HCT116 (cell line): ENCODE data around the gene MIB2.

Experiments
- EZH2 ChIP-seq: fragments of 200-600 bp; sonication (generic); IDR thresholded peaks from 2 replicates; pipeline ENCODE4 v1.6.1; 2017; ENCODE audit warnings: antibody characterized with exemption, mixed run types
- EZH2phosphoT487 ChIP-seq: fragments of 200-600 bp; IDR thresholded peaks from 2 replicates; pipeline ENCODE4 v1.6.1; 2018; ENCODE audit warnings: antibody characterized with exemption, borderline replicate concordance
- POLR2A ChIP-seq: IDR thresholded peaks from 2 replicates; pipeline ENCODE4 v1.7.0; 2011; ENCODE audit warnings: borderline replicate concordance; ENCODE audit not compliant: insufficient read depth, insufficient read length; ENCODE audit errors: extremely low read depth
- POLR2AphosphoS5 ChIP-seq: IDR thresholded peaks from 2 replicates; pipeline ENCODE4 v1.6.1; 2011; ENCODE audit warnings: mild to moderate bottlenecking, low read depth, low read length, moderate library complexity
- TF ChIP-seq, protein P1 (sequence below), 3 experiments: fragments of 200-600 bp in 1 of 3; sonication (generic) in 1 of 3; IDR thresholded peaks in 2 of 3; conservative IDR thresholded peaks in 1 of 3; 2 replicates each; pipeline ENCODE4 v1.5.1; 2012 to 2017; ENCODE audit warnings: low read depth in 2 of 3, low read length in 2 of 3, antibody characterized with exemption in 1 of 3, borderline replicate concordance in 1 of 3, control low read depth in 1 of 3, mild to moderate bottlenecking in 1 of 3, mixed read lengths in 1 of 3, mixed run types in 1 of 3, moderate library complexity in 1 of 3; ENCODE audit not compliant: insufficient read depth in 1 of 3
- TF ChIP-seq, protein P2 (sequence below): IDR thresholded peaks from 2 replicates; pipeline ENCODE4 v1.6.1; 2012; ENCODE audit warnings: low read depth

GRCh38 chr1:1630191-1630964, 15.1 kb downstream of the MIB2 start:
- TF ChIP-seq, protein P1, sequence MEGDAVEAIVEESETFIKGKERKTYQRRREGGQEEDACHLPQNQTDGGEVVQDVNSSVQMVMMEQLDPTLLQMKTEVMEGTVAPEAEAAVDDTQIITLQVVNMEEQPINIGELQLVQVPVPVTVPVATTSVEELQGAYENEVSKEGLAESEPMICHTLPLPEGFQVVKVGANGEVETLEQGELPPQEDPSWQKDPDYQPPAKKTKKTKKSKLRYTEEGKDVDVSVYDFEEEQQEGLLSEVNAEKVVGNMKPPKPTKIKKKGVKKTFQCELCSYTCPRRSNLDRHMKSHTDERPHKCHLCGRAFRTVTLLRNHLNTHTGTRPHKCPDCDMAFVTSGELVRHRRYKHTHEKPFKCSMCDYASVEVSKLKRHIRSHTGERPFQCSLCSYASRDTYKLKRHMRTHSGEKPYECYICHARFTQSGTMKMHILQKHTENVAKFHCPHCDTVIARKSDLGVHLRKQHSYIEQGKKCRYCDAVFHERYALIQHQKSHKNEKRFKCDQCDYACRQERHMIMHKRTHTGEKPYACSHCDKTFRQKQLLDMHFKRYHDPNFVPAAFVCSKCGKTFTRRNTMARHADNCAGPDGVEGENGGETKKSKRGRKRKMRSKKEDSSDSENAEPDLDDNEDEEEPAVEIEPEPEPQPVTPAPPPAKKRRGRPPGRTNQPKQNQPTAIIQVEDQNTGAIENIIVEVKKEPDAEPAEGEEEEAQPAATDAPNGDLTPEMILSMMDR (IDR thresholded peaks at IDR 0.05 in 2 of 3, conservative IDR thresholded peaks at IDR 0.05 in 1 of 3; ENCODE audit: borderline replicate concordance in 1 of 3, insufficient read depth in 1 of 3, low read depth in 2 of 3, low read length in 2 of 3): no peak
- TF ChIP-seq POLR2AphosphoS5: no peak
- no peak for TF ChIP-seq EZH2phosphoT487
- TF ChIP-seq POLR2A: no peak
- TF ChIP-seq, protein P2, sequence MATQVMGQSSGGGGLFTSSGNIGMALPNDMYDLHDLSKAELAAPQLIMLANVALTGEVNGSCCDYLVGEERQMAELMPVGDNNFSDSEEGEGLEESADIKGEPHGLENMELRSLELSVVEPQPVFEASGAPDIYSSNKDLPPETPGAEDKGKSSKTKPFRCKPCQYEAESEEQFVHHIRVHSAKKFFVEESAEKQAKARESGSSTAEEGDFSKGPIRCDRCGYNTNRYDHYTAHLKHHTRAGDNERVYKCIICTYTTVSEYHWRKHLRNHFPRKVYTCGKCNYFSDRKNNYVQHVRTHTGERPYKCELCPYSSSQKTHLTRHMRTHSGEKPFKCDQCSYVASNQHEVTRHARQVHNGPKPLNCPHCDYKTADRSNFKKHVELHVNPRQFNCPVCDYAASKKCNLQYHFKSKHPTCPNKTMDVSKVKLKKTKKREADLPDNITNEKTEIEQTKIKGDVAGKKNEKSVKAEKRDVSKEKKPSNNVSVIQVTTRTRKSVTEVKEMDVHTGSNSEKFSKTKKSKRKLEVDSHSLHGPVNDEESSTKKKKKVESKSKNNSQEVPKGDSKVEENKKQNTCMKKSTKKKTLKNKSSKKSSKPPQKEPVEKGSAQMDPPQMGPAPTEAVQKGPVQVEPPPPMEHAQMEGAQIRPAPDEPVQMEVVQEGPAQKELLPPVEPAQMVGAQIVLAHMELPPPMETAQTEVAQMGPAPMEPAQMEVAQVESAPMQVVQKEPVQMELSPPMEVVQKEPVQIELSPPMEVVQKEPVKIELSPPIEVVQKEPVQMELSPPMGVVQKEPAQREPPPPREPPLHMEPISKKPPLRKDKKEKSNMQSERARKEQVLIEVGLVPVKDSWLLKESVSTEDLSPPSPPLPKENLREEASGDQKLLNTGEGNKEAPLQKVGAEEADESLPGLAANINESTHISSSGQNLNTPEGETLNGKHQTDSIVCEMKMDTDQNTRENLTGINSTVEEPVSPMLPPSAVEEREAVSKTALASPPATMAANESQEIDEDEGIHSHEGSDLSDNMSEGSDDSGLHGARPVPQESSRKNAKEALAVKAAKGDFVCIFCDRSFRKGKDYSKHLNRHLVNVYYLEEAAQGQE: no peak
- TF ChIP-seq EZH2: no peak
